ENCODE data around the gene EBLN2.

EBLN2 gene

GRCh38 chr3:73061416-73061815 lies at the start of gene EBLN2:
TSS of gene EBLN2 (plus strand) at chr3:73061659. CDS start at chr3:73062082, 423 bp downstream.
- DNase-seq (ENCODE audit: low read depth, low spot score): no peak

GRCh38 chr3:73018298-73018697 lies 43.2 kb upstream of the EBLN2 start:
- DNase-seq (ENCODE audit: low read depth, low spot score): no peak

- no peak for DNase-seq (ENCODE audit: low read depth, low spot score)
Observed at GRCh38 chr3:73018790-73019441, 42.5 kb upstream of the EBLN2 start.

GRCh38 chr3:73021301-73021835 lies 40.1 kb upstream of the EBLN2 start:
- DNase-seq (ENCODE audit: low read depth, low spot score): no peak

GRCh38 chr3:73024836-73025235 lies 36.6 kb upstream of the EBLN2 start:
- no peak for DNase-seq (ENCODE audit: low read depth, low spot score)

GRCh38 chr3:73026111-73026759 lies 35.2 kb upstream of the EBLN2 start:
- DNase-seq (ENCODE audit: low read depth, low spot score): no peak

GRCh38 chr3:73026760-73027113 lies 34.7 kb upstream of the EBLN2 start:
- no peak for DNase-seq (ENCODE audit: low read depth, low spot score)

- DNase-seq (ENCODE audit: low read depth, low spot score): no peak
Observed at GRCh38 chr3:73028803-73029202, 32.7 kb upstream of the EBLN2 start.

GRCh38 chr3:73029321-73029796 lies 32.1 kb upstream of the EBLN2 start:
- no peak for DNase-seq (ENCODE audit: low read depth, low spot score)

GRCh38 chr3:73030073-73030597 lies 31.3 kb upstream of the EBLN2 start:
- no peak for DNase-seq (ENCODE audit: low read depth, low spot score)

GRCh38 chr3:73031573-73032103 lies 29.8 kb upstream of the EBLN2 start:
- no peak for DNase-seq (ENCODE audit: low read depth, low spot score)

GRCh38 chr3:73036694-73037591 lies 24.5 kb upstream of the EBLN2 start:
- DNase-seq (ENCODE audit: low read depth, low spot score): no peak

GRCh38 chr3:73041537-73041936 lies 19.9 kb upstream of the EBLN2 start:
- DNase-seq (ENCODE audit: low read depth, low spot score): no peak

GRCh38 chr3:73043414-73043813 lies 18.0 kb upstream of the EBLN2 start:
- no peak for DNase-seq (ENCODE audit: low read depth, low spot score)

GRCh38 chr3:73045391-73045790 lies 16.1 kb upstream of the EBLN2 start:
- DNase-seq (ENCODE audit: low read depth, low spot score): no peak

GRCh38 chr3:73046195-73046594 lies 15.3 kb upstream of the EBLN2 start:
- no peak for DNase-seq (ENCODE audit: low read depth, low spot score)

- no peak for DNase-seq (ENCODE audit: low read depth, low spot score)
Observed at GRCh38 chr3:73049319-73049718, 12.1 kb upstream of the EBLN2 start.

GRCh38 chr3:73052857-73053256 lies 8.6 kb upstream of the EBLN2 start:
- no peak for DNase-seq (ENCODE audit: low read depth, low spot score)

- no peak for DNase-seq (ENCODE audit: low read depth, low spot score)
Observed at GRCh38 chr3:73055583-73055982, 5.9 kb upstream of the EBLN2 start.

- no peak for DNase-seq (ENCODE audit: low read depth, low spot score)
Observed at GRCh38 chr3:73056014-73056844, 5.2 kb upstream of the EBLN2 start.

- DNase-seq (ENCODE audit: low read depth, low spot score): no peak
Observed at GRCh38 chr3:73056845-73057150, 4.7 kb upstream of the EBLN2 start.
